Measurements from ENCODE around the gene MFGE8.
"Not testable (repeated sequence)": the region's sequence is repeated elsewhere in the genome, so short reads cannot be mapped to it uniquely, and the experiment has no call there.

MFGE8 gene, protein sequence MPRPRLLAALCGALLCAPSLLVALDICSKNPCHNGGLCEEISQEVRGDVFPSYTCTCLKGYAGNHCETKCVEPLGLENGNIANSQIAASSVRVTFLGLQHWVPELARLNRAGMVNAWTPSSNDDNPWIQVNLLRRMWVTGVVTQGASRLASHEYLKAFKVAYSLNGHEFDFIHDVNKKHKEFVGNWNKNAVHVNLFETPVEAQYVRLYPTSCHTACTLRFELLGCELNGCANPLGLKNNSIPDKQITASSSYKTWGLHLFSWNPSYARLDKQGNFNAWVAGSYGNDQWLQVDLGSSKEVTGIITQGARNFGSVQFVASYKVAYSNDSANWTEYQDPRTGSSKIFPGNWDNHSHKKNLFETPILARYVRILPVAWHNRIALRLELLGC

GRCh38 chr15:88913017-88913849, at the start of gene MFGE8:
Gene MFGE8 (minus strand): TSS chr15:88913379. CDS start chr15:88913319, 60 bp downstream.
- DNase-seq: peak; percentile 71

DNA sequence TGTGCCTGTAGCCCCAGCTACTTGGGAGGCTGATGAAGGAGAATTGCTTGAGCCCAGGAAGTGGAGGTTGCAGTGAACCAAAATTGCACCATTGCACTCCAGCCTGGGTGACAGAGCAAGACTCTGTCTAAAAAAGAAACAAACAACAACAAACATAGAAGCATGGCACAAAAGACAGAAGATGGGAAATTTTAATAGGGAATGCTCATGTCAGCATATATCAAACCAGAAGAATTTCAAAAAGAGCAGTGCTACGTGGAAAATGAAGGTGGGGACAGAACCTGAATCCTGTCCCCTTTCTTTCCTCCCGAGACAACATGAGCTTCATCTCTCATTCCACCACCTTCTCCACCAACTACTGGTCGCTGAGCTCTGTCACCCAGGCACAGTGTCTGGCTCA, 46.3 kb upstream of the MFGE8 start:
- DNase-seq: no peak

DNA sequence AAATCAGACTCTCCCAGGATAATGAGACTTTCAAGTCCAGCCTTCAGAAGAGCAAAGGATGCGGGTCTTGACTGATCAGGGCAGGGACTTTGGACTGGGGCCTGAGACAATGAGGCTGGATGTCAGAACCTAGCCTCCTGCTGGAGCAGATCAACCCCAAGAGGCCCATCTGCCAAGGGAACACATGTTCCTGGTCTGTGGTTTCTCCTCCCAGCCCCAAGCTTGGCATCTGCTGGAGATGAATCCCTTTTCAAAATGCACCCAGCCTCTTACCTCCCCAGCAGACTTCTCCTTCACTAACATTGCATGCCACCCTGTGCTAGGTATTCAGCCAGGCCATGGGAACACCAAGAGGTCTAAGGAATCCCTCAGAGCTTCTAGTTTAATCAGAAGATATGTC, 43.7 kb upstream of the MFGE8 start:
- DNase-seq: no peak

DNA sequence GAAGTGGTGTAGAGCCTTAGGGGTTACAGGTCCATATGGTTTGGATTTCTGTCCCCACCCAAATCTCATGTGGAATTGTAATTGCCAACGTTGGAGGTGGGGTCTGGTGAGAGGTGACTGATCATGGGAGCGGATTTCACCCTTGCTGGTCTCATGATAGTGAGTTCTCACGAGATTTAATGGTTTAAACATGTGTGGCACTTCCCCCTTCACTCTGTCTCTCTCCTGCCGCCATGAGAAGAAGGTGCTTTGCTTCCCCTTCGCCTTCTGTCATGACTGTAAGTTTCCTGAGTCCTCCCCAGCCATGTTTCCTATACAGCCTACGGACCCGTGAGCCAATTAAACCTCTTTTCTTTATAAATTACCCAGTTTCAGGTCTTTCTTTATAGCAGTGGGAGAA, 43.1 kb upstream of the MFGE8 start:
- no peak for DNase-seq

GRCh38 chr15:88954431-88955277, 41.5 kb upstream of the MFGE8 start:
- DNase-seq: no peak

DNA sequence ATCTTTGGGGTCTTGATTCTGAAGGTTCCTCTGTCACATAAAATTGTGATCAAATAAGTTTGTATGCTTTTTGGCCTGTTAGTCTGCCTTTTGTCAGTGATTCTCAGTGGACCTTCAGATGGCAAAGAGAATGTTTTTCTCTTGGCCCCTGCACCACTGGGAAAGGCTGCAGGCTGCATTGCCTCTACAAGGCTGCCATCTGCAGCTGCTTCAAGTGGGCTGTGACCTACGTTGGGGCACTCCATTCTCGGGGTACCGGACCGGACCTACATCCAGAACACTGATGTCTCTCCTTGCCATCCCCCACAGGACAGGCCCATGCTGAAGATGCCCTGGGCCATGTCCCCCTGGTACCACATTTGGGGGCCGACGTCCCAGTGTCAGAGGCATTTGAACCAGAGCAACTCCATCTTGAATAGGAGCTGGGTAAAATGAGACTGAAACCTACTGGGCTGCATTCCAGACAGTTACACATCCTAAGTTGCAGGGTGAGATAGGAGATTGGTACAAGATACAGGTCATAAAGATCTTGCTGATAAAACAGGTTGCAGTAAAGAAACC, 37.5 kb upstream of the MFGE8 start:
- DNase-seq: no peak

DNA sequence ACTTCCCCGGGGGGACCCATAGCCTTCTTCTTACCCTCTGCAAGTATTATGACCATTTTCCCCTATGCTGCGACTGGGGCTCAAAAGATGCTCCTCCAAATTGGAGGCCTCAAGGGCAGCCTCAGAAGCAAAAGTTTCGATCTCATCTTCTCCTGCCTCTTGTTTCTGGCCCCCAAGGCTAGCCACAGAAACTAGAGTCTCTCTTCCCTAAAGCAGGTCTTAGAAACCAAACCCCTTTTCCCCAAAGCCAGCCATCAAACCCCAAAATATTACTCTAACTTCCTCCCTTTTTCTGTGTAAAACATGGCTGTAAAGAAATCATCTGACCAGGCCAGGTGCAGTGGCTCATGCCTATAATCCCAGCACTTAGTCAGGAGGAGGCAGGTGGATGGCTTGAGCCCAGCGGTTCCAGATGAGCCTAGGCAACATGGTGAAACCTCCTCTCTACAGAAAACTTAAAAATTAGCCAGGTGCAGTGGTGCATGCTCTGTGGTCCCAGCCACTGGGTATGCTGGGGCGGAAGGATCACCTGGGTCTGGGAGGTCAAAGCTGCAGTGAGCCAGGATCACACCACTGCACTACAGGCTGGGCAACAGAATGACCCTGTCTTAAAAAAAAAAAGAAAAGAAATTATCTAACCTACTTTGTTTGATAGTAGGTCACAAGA, 36.7 kb upstream of the MFGE8 start:
- DNase-seq: no peak

DNA sequence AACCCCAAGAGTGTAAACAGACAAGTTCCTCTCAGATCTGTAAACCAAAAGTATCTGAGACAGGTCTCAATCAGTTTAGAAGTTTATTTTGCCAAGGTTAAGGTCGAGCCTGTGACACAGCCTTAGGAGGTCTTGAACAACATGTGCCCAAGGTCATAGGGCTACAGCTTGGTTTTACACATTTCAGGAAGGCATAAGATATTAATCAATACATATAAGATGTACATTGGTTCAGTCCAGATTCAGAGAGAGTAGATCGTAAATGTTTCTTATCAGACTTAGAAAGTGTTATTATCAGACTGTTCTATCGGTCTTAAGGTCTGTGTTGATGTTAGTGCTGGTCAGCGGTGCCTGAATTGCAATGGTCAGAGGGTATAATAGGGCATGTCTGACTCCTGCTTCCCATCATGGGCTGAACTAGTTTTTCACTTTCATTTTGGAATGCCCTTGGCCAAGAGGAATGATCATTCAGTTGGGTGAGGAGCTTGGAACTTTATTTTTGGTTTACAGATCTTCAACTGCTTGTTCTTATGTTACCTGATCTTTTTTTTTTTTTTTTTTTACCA, 27.0 kb upstream of the MFGE8 start:
- DNase-seq: no peak

DNA sequence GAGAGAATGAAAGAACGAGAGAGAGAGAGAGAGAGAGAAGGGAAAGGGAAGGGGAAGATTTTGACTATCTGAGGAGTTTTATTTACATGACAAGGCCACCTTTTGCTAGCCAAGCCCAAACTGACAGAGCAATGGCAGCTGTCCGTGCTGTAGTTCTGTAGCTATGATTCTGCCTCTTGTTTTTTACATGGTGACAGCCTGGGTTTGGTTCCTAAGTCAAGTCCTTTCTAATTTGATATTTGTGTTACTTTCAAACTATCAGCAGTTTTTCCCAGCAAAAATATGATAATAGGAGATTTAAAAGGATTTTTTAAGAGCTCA, 26.3 kb upstream of the MFGE8 start:
- no peak for DNase-seq

GRCh38 chr15:88938802-88939485, 25.8 kb upstream of the MFGE8 start:
- no peak for DNase-seq

DNA sequence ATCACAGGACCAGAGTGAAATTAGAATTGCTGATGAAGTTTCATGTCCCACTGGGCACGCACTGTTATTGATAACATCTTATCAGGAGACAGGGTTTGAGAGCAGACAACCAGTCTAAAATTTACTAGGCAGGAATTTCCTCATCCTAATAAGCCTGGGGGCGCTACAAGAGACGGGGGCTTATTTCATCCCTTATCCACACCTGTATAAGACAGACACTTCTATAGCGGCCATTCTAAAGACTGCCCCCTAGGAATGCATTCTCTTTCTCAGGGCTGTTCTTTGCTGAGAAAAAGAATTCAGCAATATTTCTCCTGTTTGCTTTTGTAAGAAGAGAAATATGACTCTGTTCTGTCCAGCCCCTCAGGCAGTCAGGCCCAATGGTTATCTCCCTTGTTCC, 21.3 kb upstream of the MFGE8 start:
- DNase-seq: not testable (repeated sequence)

DNA sequence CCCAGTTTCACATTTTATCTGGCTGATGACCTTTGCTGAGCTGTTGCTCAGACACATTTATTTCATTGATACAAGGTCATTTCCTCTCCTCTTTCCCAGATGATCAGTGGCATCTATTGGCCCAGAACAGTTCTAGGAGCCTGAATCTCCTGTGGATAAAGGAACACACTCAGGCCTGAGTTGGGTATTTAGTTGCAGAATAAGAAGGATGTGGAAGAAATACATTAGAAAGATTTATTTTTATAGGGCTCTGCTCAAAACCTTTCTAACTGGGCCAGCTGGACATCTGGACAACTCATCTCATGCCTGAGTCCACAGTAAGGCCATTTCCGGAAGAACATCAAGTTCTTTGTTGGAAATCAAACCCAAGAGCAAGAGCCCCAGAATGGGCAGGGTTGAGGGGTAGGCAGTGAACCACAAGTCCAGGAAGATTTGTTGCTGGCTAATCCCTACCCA, 19.7 kb upstream of the MFGE8 start:
- no peak for DNase-seq

DNA sequence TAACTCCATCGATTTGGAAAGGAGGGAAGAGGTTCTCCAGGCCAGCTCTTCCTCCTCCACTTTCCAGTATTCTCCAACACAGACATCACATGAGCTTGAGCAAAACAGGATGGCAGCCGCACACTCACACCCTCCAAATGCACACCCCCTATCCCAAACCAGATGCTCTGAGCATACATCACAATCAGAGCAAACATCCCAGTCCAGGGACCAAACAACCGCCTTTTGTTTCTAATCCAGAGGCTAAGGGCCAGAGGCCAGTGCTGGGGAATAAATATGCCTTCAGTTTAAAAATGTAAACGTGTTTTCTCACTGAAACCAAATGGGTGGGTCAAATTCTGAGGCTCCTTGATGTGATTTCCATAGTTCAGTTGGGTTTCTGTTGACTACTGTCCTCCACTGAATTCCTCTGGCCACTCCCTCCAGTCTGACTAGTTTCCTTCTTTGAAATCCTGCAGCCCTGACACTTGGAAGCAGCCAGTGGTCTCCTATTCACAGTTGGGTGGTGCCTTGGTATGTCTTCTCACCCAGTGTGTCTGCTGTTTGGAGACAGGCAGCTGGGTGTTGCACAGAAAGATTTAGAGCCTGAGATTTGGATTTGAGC, 19.2 kb upstream of the MFGE8 start:
- no peak for DNase-seq

- DNase-seq: no peak
Measured at GRCh38 chr15:88930579-88930978, 17.4 kb upstream of the MFGE8 start.

- not testable (repeated sequence) for DNase-seq
Measured at GRCh38 chr15:88929358-88930098, 16.3 kb upstream of the MFGE8 start.

- DNase-seq: not testable (repeated sequence)
Measured at GRCh38 chr15:88928192-88928591, 15.0 kb upstream of the MFGE8 start.

DNA sequence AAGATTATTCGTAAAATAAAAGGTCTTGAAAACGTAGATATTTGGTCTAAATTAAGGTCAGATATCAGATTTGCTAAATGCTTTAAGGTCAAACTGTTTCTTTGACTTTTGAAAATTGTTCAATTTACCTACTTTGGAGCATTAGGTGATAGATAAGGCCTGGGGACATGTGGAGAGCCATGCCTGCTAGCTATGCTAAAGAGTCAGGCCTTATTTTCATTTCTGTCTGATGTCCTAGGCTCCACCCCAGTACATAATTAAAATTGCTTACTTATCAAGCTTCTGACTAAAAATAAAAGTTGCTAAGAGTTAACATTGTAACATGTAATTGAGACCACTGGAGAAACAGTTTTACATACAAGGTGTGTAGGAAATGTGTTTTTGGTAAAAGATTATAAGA, 12.5 kb upstream of the MFGE8 start:
- not testable (repeated sequence) for DNase-seq

GRCh38 chr15:88920892-88921435, 7.8 kb upstream of the MFGE8 start:
- DNase-seq: not testable (repeated sequence)

- no peak for DNase-seq
Measured at GRCh38 chr15:88920186-88920891, 7.2 kb upstream of the MFGE8 start.

Measured in CD4-positive, alpha-beta T cell treated with Interleukin-10 for 1 hour (primary cell).